ENCODE data around the gene MAPK8IP3.

The MAPK8IP3 gene

DNA sequence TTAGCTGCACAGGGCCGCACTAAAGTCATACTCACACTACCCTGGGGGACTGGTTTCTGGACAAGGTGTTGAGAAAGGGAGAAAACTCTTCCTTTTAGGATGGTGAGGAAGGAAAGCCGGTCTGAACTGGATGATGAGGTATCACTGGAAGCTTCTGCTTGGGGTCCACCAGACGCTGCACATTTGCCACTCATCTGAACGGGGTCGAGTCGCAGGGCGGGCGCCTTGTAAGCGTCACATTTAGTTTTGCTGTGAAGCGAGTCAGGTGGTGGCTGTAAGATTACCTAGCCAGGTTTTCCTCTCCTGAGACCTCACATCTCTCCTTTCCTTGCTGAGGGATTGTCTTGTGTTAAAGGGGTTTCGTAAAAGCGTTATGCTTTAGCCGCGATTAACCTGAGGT is 25.6 kb upstream of the MAPK8IP3 start:
- DNase-seq, result no peak

DNA sequence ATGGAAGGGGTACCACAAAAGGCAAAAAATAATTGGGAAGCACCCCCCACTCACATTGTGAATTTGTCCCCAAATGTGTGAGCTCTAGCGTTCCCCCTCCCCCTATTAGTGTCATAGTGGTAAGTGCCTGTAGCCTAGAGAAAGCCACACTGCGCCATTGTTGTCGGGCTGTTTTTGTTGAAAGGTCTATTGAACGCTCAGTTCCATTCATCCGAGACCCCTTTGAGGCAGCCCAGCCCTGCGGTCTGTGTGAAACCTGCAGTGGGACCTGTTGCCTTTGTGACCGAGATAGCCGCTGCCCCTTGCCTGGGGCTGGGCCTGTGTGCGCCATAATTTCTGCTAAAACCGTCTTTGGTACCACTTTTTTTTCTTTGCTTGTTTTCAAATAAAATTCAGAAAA is 25.0 kb upstream of the MAPK8IP3 start:
- DNase-seq, result no peak

DNA sequence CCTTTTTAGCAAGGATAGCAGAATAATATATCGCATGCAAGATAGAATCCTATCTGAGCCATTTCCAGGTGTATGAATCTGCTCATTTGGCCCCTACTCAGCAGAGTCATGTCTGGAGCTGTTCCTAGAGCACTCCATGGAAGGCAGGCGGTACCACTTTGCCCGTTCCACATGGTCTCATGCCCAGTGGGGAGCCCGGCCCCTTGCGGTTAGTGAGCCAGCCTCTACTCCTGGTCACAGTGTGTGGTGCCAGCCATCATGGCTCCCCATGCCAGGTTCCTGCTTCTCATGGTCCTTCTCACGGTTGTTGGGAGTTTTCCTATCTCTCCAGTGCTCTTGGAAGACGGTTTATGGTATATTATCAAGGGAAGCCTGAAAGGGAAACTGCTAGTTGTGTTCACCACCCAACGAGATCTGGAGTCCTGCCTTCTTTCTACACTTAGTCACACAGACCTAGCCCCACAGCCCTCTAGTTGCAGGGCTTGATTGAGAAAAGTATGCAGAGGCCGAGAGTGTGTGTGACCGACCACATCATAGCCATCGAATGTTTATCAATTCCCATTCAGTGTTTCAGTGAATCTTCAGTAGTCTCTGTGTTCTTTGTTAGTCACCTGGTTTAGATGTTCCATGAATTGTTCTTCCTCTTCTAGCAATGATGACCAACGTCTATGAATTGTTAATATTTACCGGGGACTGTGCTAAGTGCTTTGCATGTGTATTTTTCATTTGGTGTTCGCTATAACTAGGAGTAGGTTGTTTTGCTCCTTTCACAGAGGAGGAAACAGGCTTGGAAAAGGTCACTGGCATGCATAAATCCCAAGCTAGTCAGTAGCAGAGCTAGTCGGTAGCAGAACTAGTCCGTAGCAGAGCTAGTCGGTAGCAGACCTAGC is 18.3 kb upstream of the MAPK8IP3 start:
- DNase-seq, result no peak

DNA sequence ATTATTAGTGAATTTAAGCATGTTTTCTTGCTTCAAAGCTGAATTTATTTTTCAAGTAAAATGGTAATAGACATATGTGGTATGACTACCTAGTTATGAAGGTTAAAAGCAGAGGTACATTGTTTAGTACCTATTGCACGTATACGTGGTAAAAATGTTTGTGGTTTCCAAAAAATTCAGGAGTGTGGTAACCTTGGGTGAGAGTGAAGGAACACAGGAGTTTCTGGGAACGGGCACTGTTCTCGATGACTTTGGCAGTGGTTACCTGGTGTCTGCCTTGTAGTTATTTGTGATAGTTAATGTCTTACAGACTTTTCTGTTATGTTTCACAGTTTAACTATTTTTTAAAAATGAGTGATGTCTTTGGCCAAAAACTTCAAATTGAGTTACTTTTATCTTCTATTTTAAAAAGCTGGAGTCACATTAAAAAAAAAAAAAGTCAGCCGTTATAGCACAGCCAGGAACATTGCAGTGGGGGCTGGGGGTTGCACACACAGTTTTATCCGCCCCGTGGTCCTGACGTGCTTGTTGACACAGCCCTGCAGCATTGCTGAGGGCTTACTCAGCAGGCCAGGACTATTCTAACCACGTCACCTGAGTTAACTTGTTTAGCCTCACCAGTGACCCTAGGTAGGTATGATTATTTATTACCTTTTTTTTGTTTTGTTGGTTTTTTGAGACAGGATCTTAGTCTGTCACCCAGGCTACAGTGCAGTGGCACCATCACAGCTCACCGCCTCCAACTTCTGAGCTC is 17.0 kb upstream of the MAPK8IP3 start:
- no peak for DNase-seq

DNA sequence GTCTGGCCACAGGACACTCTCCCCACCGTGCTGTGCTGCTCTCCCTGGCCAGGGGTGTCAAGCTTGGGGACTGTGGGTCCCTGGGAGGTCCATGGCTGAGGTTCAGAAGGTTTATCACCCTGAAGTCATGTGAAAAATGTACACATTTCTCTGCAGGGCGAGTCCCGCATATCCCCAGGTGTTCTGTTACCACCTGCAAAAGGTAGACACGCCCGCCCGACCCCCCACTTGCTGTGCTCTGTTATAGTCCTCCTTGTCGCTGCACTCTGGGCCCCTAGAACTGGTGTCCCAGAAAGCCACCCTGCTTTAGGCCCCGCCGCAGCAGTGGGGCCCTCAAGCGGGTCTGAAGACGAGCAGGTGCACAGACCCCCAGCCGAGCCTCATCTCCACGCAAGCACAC is 16.1 kb upstream of the MAPK8IP3 start:
- no peak for DNase-seq

DNA sequence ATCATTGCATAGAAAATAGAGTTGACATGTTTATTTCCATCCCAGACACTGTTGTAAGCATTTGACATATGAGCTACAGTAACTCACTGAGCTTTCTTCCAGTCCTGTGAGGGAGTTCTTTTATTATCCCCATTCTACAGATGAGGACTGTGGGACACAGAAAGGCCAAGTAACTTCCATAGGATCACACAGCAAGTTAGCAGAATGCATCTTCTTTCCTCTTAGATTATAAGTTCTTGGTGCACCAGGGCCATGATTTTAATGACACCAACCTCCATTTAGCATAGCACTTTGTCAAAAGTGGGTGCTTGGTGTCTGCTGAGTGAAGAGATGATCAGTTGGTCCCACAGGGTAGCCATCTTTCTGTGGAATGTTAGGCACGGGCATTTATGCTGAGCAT is 15.2 kb upstream of the MAPK8IP3 start:
- no peak for DNase-seq

DNA sequence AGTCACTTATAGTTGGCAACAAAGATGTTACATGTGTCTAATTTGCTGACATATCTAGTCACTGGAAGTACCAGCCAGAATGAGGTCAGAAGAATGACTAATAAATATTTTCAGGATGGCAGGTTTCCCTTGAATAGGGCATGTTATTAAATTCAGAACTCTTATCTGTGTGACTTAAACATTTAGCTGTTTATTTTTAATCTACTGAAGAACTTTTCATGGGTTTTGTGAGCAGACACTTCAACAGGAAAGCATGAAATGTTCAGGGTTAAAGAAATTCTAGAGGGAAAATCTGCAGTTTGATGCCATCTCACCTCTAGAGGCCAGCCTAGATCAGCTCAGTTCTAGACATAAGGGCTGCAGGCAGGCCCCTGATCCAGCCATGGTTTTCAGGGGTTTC is 14.7 kb upstream of the MAPK8IP3 start:
- no peak for DNase-seq

DNA sequence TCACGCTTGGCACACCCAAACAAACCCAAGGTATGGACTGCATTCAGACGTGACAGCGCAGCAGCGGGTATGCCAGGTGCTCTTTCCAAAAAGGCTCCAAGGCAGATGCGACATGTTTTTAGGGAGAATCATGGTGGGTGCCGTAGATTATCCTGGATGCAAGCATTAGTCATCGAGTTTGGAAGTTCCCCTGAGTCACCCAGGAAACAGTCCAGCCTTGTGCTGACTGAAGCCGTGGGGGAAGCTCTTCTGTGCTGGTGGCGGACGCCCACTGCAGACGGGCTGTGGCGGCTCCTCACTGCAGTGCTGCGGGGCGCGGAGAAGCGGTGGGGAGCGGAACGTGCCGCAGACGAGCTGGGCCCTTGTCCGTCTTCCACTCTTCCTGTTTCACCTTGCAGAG is 14.0 kb upstream of the MAPK8IP3 start:
- DNase-seq, result no peak

DNA sequence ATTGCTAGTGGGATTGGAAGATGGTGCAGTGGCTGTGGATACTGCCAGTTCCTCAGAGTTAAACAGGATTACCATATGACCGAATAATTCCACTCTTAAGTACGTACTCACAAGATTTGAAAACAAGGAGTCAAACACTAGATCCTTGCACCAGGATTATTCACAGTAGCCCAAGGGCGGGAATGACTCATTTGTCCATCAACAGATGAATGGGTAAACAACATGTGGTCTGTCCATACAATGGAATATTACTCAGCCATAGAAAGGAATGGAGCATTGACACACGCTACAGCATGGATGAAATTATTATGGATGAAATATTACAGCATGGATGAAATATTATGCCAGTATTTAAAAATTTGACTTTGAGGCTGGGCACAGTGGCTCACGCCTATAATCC is 9.1 kb upstream of the MAPK8IP3 start:
- DNase-seq, result no peak

DNA sequence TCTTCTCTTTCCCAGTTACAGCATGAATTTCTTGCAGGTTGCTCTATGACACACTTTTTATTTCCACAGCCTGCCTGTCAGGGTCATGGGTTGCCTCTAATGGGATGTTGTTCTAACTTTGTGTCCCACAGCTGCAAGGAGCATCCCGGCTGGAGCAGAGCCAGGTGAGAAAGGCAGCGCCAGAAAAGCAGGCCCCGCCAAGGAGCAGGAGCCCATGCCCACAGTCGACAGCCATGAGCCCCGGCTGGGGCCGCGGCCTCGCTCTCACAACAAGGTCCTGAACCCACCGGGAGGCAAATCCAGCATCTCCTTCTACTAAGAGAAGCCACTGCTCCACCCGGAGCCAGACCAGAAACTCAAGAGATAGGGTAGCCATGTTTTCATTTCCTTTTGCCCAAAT is 7.3 kb upstream of the MAPK8IP3 start:
- DNase-seq, result no peak

DNA sequence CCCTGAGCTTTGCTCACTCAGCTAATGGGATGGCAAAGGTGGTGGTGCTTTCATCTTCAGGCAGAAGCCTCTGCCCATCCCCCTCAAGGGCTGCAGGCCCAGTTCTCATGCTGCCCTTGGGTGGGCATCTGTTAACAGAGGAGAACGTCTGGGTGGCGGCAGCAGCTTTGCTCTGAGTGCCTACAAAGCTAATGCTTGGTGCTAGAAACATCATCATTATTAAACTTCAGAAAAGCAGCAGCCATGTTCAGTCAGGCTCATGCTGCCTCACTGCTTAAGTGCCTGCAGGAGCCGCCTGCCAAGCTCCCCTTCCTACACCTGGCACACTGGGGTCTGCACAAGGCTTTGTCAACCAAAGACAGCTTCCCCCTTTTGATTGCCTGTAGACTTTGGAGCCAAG is 5.7 kb upstream of the MAPK8IP3 start:
- DNase-seq, result no peak

DNA sequence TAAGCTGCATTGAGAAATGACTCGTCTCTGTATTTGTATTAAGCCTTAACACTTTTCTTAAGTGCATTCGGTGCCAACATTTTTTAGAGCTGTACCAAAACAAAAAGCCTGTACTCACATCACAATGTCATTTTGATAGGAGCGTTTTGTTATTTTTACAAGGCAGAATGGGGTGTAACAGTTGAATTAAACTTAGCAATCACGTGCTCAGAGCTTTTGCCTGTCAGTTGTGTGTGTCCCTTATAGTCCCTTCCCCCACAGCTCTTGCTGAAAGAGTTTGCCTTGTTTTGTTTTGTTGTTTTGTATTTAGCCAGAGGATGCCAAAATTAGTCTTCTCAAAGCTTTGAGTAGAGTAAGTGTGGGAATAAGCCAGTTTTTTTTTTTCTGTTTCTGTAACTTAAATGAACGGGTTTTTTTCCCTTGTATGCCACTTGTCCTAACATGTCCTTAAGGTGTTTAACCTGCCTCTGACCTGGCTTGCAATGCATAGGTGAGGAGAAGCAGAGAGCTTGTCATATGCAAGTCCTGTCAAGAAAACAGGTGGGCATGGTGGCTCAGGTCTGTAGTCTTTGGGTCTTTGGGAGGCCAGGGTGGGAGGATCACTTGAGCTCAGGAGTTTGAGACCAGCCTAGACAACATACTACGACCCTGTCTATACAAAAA is 4.6 kb upstream of the MAPK8IP3 start:
- no peak for DNase-seq

DNA sequence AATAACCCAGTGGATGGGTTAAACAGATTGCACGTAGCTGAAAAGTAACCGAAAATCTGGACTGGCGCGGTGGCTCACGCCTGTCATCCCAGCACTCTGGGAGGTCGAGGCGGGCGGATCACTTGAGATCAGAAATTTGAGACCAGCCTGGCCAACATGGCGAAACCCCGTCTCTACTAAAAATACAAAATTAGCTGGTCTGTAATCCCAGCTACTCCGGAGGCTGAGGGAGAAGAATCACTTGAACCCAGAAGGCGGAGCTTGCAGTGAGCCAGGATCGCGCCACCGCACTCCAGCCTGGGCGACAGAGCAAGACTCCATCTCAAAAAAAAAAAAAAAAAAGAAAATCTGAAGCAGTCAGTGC is 689 bp upstream of the MAPK8IP3 start:
- DNase-seq, result peak; percentile 32

DNA sequence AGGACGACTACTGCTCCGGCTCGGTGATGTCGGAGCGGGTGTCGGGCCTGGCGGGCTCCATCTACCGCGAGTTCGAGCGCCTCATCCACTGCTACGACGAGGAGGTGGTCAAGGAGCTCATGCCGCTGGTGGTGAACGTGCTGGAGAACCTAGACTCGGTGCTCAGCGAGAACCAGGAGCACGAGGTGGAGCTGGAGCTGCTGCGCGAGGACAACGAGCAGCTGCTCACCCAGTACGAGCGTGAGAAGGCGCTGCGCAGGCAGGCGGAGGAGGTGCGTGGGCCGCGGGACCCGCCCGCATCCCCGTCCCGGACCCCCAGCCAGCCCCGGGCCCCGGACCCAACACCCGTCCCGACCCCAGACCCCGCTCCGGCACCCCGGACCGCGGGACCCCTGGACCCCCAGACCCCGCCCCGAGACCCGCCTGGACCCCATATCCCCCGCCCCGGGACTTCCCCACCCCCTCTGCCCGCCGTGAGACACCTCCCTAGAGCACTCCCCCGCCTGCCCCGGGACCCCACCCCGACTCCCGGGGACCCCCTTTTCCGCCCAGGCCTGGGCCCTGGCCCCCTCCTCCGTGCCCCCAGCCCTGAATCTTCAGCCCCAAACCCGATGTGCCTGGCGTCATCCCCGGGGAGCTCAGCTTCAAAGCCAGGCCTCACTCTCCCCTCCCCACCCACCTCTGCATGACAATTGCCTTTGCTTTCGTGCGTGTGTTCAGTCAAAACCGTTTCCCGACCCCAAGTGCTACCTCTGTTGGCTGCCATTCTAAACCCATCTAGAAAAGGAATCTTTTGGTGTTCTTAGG is 594 bp downstream of the MAPK8IP3 start:
- peak; percentile 46 for DNase-seq

DNA sequence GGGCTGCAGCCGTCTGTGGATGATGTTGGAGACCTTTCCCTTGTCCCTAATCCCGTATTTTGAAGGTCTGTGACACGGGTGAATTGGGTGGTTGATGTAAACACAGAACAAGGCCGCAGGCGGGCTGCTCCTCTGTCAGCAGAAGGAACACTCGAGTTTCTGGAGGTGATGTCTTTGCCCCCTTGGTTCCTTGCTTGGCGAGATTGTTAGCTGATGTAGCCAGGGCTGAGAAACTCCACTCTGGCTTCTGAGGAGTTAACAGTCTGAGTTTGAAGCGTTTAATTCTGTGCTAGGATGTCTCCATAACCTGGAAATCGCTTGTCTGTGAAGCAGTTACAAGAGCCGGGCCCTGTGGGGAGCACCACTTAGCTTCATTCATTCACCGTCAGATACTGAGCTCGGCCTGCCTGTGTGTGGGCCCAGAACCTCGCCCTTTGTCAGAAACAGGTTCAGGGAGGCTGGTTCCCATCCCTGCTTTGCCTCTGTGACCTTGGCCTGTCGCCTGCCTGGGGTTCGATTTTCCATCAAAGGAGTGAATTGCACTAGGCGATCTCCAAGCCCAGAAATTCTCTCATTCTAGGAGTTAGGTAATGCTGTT is 1.3 kb downstream of the MAPK8IP3 start:
- no peak for DNase-seq

DNA sequence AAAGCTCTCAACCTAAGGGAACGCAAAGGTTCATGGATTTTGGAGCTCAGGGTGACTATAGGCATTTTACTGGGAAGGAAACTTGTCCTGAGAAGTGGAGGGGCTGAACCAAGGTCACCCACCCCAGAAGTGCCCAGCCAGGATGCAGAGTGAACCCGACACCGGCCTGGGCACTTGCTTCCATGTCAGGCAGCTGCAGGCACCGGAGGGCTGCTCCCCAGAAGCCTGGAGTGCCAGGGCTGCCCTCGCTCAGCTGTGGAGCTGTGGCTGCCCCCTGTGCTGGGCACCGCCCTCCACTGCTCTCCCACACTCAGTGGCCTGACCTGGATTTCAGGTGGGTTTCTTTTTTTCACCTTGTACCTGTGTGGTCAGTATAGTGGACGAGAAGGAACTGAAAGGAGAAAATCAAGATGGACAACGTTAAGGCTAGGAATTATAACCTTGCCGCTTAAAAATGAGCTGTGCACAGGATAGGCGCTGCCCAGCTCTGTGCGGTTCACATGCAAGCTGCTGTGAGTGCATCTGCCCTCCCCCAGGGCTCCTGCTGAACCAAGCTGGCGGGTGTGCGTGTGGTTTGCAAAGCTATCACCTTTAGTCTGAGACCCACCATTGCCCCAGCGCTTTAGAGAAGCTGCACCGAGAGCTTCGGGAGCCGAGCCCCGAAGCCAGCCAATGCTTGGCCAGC is 2.2 kb downstream of the MAPK8IP3 start:
- no peak for DNase-seq

DNA sequence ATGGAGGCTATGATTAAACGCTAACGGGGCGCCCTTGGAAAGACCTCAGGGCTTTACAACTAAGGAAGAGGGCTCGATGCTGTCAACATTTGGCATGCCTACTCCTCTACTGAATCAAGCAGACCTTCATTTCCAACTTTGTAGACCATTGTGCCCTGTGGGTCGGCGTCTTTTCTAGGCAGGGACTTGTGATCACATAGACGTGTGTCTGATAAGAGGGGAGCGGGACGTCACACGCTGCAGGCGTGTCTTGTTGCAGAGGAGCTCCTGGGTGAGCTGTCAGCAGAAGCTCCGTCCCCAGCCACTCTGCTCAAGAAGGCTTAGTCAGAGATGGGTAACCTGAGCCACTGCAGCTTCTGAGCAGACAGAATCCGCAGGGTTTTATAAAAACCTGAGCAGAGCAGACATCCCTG is 2.8 kb downstream of the MAPK8IP3 start:
- no peak for DNase-seq

DNA sequence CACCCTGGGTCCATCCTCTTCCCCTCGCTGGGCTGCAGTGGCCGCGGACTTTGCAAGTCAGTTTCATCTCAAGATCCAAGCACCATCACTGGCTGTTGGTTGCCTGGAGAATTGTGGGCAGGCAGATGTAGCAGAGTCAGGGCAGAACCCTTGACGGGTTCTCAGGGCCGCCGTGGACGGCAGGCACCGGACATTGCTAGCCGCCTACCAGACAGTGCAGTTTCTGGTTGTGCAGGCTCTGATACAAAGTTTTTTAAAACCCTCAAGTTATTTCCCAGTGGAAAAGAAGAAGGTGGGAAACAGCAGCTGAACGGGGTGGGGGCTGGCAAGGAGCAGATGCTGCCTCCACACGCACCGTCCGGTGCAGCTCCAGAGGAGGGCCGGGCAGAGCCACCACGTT is 3.4 kb downstream of the MAPK8IP3 start:
- DNase-seq, result no peak

DNA sequence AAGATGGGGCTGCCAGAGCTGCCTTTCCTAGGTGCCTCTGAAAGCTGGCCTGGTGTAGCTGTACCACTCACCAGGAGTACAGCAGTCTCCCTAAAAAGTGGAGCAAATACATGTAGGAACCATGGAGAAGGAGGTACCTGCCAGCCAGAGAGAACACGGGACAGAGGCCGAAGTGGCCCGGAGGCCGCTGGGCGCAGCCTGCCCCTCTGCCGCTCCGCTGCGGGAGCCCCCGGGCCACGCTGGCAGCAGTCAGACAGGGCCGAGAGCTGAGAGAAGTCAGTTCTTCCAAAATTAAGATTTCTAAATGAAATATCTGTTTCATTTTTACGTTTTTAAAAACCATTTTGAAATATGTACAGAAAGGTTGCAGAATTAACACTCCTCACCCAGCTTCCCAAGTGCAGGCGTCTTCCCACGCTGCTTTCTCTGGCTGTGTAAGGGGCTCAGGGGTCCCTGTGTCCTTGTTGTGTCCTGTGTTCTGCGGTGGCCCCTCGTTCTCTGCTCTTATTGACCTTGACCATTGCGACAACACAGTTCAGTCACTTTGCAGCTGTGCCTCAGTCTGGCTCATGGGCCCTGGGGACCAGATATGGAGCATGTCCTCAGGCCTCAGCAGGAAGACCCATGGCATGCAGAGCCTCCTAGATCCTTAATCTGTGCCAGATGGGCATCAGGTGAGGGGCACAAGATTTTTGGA is 5.0 kb downstream of the MAPK8IP3 start:
- DNase-seq, result no peak

DNA sequence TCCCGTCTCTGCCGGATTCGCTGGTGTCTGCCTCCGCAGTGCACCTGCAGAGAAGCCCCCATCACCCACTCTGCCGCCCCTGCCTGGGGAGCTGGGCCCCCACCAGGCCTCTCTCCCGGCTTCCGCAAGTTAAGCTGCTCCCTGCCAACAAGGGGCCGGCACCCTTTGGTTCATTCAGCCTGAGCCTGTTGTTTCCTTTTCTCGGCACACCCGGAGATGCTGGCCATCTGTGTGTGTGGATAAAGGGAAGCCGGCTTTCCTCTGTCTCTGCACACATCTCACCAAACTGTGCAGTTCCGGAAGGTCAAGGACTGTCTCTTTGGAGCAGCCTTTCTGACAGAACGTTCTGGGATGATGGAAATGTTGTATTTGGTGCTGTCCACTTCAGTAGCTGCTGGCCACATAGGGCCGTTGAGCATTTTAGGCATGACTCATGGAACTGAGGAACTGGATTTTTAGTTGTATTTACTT is 6.8 kb downstream of the MAPK8IP3 start:
- no peak for DNase-seq

DNA sequence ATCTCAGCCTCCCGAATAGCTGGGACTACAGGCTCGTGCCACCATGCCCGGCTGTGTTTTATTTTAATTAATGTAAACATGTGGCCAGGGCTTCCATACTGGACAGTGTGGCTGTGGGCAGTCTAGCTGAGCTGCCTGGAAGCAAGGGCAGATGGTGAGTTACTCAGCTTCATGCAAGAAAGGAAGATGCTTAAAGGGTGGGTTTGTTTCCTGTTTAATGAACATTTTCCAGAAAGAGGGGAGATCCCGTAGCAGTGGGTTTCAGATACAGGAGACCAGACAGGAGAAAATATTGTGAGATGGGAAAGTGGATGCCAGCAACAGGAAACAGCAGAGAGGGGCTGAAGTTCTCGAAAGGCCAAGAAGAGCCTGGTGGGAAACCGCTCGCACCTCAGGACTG is 7.3 kb downstream of the MAPK8IP3 start:
- DNase-seq, result no peak
